T-helper 2 cell treated with Interferon-gamma antibody and Interleukin-4, amounts not matched to agents 100 ng/mL and 5 ng/mL, for 36 hours (primary cell): ENCODE results near the gene BMP6. TPM values are rescaled to one million over a fixed set of nuclear protein-coding genes. Genes with fewer than 3 reads are reported as not detected.

Experiments used
- intact Hi-C: fragments of 100-400 bp; cut with micrococcal nuclease; formaldehyde crosslinking; loops from one replicate; pipeline ENCODE4 v1.15.1; 2023
- total RNA-seq: library from RNA; stranded (reverse); gene quantifications from 2 replicates; pipeline ENCODE4 v1.2.3, GENCODE V29; 2022

The BMP6 gene
- total RNA-seq, 1 donor from 2014 or later = not detected

DNA sequence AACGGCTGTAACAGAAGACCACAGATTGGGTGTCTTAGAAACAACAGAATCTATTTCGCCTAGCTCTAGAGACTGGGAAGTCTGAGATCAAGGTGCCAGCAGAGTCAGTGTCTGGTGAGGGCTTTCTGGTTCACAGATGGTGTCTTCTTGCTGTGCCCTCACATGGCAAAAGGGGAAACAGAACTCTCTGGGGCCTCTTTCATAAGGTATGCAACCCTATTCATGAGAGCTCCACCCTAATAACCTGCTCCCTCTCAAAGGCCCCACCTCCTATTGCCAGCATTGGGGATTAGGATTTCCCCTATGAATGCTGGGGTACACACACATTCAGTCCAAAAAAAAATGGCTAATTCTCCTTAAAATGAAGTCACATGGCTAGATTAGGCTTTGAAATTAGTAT, 174.7 kb downstream of the BMP6 start:
- intact Hi-C loops = no loop called here

DNA sequence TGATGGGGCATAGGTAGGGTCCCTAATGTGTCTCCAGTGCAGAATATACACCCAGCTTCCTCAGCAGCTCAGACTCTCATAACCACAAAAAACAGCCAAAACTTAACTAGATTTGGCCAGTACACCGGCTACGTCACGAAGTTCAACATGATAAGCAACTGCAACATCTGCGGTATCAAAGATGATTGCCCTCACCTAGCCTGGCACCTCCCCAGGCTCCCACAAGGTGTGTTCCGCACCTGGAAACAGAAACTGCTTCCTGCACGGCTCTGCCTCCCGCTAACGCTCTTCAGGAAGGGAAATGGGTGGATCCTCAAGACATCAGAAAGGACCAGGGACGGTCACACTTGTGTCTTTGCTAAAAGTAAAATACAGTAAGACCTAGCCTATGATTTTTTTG, 175.2 kb downstream of the BMP6 start:
- intact Hi-C loops = no loop called here

DNA sequence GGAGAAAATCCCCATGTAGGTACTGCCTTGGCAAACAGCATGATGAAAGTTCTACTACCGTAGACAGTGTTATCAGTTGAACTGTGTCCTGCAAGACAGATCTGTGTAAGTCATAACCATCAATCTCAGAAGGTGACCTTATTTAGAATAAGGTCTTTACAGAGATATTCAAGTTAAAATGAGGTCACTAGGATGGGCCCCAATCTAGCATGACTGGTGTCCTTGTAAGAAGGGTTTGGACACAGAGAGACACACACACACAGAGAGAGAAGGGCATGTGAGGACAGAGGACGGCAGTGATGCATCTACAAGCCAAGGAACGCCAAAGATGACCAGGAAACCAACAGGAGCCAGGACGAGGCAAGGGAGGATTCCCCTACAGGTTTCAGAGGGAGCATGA, 175.9 kb downstream of the BMP6 start:
- intact Hi-C loops = no loop called here

DNA sequence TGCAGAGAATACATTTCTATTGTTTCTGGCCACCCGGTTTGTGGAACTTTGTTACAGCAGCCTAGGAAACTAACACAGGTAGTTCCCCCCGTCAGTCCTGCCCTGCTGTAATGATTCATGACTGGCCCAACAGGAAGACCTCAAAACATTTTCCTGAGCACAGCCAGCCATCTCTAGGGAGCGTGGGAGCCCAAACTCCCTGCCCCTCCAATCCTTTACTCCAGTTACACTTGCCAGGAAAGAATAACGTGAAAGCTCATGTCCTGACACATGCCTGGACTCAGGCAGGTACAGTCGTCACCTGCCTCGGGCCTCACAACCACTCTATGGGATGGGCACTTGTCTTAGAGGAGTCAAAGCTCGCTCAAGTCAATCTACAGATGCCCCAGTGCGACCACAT, 176.3 kb downstream of the BMP6 start:
- intact Hi-C loops = no loop called here

DNA sequence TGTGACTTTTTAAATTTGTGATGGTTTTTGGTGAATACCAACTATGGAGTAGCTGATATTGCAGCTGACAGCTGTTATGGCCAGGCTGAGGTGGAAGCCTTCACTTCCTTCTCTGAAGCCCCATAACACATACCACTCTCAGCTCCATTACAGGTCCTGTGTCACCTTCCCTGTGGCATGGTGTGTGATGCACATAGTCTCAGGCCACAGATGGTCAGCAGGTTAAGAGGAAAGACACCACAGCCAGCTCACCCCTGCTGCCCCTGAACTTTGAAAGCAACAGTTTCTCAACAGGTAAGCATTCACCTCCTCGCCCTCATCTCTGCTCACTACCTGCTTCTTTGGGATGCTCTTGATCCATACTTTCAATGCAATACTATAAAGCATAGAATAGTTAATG, 177.0 kb downstream of the BMP6 start:
- intact Hi-C loops = no loop called here

DNA sequence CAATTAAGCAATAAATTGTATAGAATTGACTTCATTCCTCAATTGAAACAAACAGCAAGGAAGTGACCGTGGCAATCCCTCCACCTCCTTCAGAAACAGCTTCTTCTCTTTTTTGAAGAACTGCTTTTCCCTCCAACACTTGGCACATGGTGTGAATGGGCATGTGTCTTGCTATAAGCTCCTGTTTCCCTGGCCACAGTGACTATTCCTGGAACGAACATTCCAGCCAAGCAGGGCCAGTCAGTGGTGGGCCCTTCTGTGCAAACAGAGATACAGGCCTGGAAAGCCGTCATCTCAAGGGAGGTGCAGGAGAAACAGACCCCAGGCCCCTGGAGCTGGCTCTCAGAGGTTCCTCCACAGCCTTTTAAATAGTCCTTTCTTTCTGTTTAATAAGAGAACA, 177.8 kb downstream of the BMP6 start:
- intact Hi-C loops = no loop called here

DNA sequence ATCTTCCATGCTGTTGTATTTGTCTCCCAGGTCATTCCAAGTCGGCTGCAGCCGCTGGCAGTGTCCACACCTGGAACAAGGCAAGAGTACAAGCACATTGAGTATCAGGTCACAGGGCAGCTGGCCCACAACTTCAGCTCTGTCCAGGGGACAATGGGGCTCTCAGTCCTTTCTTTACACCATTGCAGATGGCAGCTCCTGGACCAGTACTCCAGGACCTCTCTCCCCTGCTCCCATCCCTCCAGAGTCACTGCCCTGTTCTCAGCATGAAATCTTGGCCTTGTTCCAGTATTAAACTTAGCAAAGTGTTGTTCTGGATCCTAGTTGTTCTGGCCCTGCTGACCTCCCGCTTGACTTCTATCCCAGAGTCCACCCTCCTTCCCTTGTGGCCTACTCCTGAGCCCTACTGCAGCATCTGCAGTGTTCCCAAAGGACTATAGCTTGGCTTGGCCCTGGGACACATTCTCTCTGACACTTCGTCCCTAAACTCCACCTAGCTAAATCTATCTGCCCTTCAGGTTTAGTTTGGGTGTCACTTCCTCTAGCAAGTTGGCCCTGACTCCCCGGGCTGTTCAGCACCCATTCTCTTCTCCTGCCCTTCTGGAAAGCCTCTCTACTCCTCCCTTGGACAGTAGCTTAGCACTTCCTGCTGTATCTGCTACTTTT, 178.9 kb downstream of the BMP6 start:
- intact Hi-C loops = no loop called here

DNA sequence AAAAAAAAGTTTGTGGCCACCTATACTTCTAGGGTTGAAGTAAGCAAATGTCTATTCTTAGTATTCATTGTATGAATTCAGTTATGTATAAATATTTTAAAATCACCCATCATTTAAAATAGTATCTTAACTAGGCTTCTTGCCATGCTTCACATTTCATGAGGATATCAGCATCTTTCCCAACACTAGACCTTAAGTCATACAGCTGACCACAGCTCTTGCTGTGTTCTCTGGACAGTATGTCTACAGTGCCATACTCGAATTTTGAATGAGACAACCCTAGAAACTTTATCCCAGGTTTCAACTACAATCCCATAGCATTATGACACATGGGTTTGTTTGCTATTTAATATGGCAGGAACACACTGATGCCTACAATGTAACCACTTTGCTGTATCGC, 179.5 kb downstream of the BMP6 start:
- intact Hi-C loops = no loop called here

DNA sequence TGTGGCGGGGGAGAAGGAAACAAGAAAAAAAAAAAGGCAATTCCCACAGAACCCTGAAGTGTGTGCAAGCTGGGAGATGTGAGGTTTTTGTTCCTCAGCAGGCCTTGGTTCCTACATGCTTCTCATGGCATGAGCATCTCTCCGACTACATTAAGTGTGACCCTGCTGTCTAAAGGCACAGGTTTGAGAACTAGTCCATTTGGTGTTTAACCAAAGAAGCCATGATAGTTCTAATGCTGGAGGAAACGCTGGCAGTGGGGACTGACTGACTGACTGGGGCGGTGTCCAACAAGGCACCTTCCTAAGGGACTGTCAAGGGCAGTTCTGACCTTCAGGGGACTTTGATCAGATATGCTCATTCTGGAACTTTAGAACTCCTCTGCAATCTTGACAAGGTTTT, 180.8 kb downstream of the BMP6 start:
- intact Hi-C loops = no loop called here

DNA sequence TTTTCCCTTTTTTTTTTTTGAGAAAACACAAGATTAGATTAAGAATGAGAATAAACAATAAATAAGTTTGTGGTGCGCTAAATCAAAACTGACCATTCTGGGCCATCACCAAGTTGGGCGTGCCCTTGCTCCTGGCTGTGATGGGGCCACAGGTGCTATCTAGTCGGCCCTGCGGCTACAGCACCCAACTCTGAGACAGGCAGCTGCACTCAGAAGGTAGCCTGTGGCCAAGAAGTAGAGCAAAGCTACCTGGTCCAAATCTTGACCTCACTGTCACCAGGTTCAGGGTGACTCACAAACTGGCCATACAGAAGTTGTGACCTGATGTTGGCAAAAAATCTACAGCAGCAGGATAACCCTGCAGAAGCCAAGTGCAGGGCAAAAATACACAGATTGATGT, 181.3 kb downstream of the BMP6 start:
- intact Hi-C loops = no loop called here

DNA sequence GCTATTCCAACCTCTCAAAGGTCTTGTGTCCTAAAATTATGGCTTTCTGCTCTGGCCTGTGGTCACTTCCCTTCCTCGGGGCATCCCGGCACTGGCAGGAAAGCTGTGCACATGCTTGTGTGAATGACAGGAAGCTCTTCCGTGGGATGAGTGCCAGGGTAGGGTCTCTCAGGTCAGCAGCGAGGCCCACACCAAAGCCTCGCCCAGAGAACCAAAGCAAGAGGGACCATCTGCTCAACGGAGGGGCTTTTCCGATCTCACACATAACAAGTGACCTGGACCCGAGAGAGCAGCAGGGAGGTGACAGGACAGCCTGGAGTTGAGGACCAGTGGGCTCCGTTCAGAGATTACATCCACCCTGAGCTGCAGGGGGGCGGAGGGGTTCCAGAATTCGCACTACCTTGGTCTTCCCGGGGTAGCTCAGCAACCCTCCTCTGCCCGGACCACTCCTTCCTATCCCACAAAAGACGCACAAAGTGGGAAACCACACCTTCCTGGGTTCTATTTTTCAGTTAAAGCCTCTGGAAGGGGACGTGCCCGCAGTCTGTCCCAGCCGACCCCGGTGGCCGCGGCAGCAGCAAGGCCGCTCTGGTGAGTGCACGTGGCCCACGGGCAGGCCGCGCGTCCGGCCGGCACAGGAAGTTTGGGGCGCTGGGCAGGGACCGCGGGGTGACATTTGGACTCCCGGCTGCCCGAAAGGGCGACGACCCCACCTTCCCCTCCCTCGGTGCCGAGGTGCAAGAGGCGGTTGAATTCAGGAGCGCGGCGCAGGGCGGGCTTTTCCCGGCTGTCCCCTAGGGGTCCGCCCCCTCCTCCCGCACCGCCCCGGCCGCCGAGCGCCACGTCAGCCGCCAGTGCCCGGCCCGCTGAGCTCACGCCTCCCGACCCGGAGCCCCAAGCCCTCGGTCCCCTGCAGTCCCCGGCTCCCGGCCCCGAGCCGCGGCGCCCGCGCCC, 183.7 kb downstream of the BMP6 start:
- intact Hi-C loops = loop anchor here (1.0 to 5.0 kb wide), 5 partner anchors 93 to 597 kb away; partner anchors contain the start of genes BLOC1S5, BMP6, SLC35B3 and SSR1

DNA sequence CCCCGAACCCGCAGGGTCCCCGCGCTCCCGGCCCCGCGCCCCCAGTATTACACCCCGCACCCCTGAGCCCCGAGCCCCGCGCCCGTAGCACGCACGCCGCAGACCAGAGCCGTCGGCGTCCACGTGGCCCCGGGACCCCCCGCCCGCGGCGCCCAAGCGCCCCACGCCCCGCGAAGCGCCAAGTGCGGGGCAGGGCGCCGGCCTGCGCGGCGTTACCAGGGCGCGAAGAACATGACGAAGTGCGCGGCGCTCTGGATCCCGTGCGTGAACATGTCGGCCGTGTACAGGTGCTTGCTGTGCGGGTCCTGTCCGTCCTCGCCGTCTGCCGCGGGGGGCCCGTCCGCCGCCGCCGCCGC, 184.4 kb downstream of the BMP6 start:
- intact Hi-C loops = loop anchor here (1.0 to 5.0 kb wide), 5 partner anchors 92 to 597 kb away; partner anchors contain the start of genes BLOC1S5, BMP6, SLC35B3 and SSR1

DNA sequence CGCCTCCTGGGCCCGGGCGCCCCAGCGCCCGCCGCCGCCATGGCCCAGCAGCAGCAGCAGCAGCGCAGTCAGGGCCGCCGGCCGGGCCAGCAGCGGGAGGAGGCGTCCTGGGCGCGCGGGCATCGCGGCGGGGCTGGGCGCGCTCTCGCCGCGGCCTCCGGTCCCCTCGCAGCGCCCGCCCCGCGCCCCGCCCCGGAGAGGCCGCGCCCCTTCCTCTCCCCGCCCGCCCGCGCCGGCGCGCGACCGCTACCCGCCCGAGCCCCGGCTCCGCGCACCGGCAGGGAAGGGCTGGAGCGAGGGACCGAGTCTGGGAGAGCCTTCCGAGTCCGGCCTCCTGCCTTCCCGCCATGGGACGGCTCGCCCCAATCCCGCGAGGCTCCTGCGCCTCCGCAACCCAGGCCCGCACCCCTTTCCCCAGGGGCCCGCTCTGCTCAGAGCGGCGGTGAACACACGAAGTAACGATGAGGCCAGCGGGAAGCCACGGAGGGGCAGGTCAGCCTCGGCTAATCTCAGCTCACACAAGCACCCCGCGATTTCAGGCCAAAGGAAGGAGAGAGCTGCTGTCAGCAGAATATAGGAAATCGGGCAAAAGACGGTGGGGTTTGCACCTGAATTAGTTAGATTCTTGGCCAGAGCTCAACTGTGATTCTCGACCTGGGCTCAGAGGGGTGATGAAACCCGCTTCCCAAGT, 184.9 kb downstream of the BMP6 start, which contains the start of gene TXNDC5:
TSS of gene TXNDC5 (minus strand) at position 135 of the 691 bp plus-strand sequence. CDS start at position 123, 12 bp downstream.
- intact Hi-C loops = loop anchor here (1.0 to 5.0 kb wide), 6 partner anchors 92 to 598 kb away; partner anchors contain the start of genes BLOC1S5, BMP6, EEF1E1 and SLC35B3

DNA sequence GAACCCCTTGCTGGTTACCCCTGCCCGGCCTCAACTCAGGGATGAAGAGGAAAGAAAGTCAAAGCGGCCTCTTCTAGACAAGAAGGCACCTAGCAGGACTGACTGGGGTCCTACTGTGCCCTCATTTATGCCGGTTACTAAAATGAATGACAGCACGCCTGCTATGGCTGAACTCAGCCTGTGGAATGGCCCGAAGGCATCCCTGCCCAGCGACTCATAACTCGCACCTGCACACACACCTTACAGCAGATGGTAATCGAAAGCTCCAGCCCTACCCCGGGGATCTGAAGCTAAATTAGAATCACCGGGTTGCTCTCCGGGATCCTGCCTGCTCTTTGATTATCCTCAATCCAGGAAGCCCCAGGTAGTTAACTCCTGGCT, 185.4 kb downstream of the BMP6 start:
- intact Hi-C loops = loop anchor here (1.0 to 5.0 kb wide), 5 partner anchors 91 to 599 kb away; partner anchors contain the start of genes BMP6, EEF1E1, SLC35B3 and SSR1

DNA sequence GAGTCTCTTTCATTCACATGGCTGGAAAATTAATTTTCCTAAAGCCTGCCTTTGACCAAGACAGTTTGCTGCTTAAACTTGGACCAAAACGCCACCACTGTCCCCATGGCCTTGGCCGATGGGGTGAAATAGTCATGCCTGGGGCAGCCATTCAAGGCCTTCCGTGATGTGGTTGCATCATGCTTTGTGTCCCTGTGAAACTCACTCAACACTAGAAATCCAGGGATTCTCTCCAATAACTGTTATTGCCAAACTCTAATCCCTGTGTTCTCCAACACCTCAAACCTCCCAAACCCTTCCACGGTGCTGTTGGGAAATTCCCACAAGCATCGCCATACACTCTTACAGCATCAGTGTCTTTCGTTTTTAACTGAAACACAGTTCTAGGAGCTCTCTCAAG, 186.1 kb downstream of the BMP6 start:
- intact Hi-C loops = loop anchor here (5.0 kb wide), 3 partner anchors 90 to 525 kb away; partner anchors contain the start of genes BMP6 and SLC35B3

DNA sequence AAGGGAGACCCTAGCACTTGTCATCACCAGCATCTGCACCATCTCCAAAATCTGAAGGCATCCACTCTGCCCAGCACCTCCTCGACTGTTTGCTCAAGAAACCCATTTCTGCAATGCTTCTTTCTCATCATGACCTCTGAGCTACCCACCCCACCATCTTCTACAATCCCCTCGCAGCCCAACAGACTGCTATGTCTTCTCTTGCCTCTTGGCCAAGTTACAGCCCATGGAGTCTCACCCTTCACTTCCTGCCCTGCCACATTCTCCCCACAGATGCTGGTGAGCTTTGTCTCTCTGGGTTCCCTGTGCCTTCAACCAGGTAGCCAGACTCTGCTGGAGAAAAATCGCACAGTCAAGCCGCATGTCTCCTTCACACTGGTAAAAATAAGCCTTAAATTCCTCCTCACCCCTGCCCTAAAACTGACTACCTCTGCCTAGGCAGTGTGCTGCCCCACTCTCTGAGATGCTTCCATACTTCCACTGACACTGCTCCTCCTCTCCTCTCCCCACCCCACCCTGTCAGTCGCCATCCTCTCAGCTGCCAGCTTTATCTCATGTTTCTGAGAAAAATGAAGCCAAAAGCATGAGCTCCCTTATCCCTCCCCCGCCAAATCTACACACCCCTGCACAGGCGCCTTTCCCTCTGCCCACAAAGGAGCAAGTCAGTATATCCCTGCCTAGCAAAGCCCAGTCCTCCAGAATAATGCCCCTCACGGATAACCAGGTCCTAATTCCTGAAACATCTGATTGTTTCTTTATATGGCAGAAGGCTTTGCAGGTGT, 187.0 kb downstream of the BMP6 start:
- intact Hi-C loops = loop anchor here (5.0 kb wide), 3 partner anchors 89 to 524 kb away; partner anchors contain the start of genes BMP6 and SLC35B3

DNA sequence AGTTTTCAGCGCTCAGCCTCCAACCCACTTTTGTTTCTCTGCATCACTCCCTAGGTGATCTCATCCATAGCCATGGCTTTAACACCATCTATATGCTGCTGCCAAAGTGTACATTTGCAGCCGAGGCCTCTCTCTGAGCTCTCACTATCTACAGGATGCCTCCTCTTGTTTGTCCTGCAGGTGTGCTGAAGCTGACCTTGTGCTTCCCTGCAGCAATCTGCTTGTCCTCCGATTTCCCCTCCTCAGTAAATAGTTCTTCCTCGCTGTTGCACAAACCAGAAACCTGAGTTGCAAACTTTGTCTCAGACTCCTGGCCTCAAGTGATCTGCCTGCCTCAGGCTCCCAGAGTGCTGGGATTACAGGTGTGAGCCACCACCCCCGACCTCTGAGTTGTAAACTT, 188.4 kb downstream of the BMP6 start:
- intact Hi-C loops = loop anchor here (5.0 kb wide), 3 partner anchors 88 to 523 kb away; partner anchors contain the start of genes BMP6 and SLC35B3

DNA sequence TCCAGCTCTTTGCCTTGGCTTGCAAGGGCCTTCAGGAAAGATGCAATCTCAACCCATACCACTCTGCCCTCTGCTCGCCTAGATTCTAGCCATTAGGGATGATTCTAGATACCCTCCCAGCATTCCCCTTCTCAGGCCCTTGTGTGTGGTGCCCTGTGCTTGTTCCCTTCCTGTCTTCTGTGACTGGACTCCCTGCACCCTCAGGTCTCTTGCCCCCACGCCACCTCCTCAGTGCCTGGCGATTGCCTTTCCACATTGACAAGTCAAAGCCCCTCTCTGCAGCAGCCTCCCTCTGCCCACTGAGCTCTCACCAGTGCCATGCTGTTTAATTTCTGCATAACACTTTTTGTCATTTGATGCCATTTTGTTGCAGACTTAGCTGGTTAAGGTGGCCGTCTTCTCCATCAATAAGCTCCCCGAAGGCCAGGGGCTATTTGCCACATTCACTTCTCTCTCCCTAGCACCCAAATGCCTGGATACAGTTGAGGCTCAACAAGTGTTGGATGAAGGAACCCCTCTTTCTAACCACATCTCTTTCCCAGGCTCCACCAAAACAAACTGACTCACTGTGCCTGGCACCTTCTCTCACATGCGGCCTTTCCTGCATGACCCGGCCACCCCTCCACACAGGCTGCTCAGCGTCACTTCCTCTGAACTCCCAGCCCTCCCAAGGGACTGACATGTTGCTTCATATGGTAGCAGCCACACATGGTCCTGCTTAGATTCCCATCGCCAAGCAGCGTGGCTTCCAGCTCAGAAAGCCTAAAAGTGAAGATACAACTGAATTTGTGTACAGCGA, 189.3 kb downstream of the BMP6 start:
- intact Hi-C loops = loop anchor here (5.0 kb wide), 3 partner anchors 87 to 522 kb away; partner anchors contain the start of genes BMP6 and SLC35B3

DNA sequence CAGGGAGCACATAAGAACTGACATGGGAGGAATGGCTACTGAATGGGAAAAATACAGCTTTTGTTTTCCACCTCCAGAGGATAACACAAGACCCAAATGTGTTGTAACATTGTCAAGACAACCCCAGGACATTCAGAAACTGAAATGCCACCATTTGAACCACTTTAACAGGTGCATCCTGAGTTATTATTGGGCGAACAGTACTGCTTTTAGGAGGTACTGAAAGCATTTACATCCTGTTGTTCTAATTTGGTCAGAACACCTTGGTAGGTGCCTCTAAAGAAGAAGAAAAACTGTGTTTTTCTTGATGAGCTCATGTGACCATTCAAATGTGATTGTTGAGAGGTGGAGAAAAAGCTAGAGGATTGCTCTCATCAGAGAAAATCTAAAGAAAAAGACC, 191.1 kb downstream of the BMP6 start:
- intact Hi-C loops = no loop called here

DNA sequence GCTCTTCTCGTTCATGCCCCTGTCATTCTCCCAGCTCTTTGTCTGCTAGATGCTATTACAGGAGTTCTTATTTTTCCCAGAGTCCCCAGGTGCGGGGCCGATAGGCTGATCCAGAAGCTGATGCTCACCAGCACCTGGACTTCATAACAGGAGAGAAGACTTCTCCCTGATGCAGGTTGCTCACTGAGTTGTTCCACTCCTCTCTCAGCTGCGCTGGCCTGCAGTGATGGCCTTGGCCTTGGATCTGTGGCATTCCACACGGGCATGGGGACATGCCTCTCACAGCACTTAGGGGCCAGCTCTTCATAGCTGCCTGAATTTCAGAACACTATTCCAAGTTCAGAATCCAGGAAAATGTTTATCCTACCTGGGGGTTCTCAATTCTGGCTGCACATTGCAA, 191.8 kb downstream of the BMP6 start:
- intact Hi-C loops = no loop called here
